ENCODE data around the gene SSBP3. TPM values are rescaled to one million over a fixed set of nuclear protein-coding genes. Genes with fewer than 3 reads are reported as not detected.

Gene SSBP3
- total and polyA plus RNA-seq, 9 donors: 41.2 to 247 (median 156) TPM

DNA sequence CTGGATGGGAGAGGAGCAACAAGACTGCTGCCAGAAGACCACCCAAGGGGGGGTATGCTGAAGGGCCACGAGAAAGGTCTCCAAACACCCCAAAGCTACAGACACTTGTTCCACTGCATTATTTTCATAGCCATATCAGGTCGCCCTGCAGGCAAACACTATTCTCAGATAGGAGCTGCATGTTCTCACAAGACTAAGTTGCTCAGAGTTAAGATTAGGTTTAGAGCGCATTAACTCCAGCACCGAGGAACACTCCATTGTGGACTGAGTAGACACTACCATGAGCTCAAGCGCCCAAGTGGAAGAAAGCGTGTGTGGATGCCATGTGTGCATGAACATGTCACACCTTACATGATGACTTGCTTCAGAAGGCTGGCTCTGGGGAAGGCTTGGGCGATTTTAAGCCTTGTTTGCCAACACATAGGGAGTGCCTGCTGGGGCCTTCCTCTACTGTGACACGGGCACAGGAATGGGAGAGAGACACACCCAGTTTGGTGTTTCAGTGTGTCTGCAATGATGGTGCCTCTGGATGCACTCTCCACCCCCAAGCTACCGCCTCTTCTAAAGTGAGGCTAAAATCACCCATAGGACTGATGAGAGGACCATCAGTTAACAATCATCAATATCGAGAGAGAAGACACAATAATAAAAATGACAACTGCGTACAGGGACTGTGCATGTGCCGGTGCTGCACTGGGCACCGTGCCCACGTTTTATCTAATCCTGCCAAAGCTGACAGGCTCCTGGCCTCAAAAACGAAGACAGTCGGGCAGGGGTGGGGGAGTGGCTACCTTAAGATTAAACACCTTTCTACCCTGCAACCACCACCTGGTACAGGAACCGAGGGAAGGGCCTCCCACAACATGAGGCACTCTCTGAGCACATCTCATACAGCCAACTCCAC is 34.9 kb downstream of the SSBP3 start:
- Histone ChIP-seq H3K4me1 (ENCODE audit: insufficient read depth) (peaks cover 36% of the 10 kb centered on the region), H3K27me3 (no peaks in the 10 kb centered on the region)

DNA sequence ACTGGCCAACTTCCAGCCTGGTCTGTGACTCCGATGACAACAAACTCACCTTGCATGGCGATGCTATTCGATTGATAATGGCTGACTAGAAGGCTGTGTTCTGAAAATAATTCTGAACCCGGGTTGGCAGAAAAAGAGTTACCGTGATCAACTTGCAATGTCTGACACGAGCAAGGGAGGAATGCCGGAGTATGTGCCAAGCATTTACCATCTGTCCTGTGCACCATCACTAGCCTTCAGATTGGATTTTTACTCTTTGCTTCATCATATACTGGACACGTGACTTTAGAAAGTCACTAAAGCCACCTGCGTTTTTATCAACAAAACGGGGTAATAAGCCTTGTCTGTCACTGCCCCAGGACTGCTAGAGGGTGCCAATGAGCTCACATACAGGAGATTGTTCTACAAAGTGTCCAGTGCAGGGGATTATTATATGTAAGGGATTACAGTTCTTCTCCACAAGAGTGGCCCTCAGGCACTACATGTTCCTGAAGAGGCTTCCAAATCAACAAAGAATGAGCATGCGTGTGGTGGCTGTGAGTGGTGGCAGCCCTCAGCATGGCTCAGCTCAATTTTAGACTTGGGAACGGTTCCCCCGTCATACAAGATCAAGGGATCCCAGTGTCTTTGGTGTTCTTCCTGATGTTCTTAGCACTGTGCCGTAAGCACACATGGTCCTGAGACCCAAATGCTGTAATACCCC is 35.8 kb downstream of the SSBP3 start:
- intact Hi-C loops (cut with DNase I): no loop called here
- TF ChIP-seq EP300 (IDR thresholded peaks at IDR 0.05) (no peak), POLR2A (IDR thresholded peaks at IDR 0.05) (no peak)
- TF ChIP-seq, protein P1, sequence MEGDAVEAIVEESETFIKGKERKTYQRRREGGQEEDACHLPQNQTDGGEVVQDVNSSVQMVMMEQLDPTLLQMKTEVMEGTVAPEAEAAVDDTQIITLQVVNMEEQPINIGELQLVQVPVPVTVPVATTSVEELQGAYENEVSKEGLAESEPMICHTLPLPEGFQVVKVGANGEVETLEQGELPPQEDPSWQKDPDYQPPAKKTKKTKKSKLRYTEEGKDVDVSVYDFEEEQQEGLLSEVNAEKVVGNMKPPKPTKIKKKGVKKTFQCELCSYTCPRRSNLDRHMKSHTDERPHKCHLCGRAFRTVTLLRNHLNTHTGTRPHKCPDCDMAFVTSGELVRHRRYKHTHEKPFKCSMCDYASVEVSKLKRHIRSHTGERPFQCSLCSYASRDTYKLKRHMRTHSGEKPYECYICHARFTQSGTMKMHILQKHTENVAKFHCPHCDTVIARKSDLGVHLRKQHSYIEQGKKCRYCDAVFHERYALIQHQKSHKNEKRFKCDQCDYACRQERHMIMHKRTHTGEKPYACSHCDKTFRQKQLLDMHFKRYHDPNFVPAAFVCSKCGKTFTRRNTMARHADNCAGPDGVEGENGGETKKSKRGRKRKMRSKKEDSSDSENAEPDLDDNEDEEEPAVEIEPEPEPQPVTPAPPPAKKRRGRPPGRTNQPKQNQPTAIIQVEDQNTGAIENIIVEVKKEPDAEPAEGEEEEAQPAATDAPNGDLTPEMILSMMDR (IDR thresholded peaks at IDR 0.05): no peak
- H3K27ac ChIP-seq: no peak overlapping the region
- H3K9me3 ChIP-seq: no peaks in the 10 kb centered on the region
- H3K27me3 ChIP-seq: no peaks in the 10 kb centered on the region
- peaks cover 33% of the 10 kb centered on the region for H3K4me1 ChIP-seq (ENCODE audit: insufficient read depth)
- DNase-seq: no peak
- no peaks in the 10 kb centered on the region for H3K36me3 ChIP-seq
- 71 to 76% (median 74%) methylated on average over 14 of the region's 14 CpGs for WGBS, 3 donors
- no peak overlapping the region for H3K4me3 ChIP-seq

More for the DNA sequence above, 34.9 kb downstream of the SSBP3 start:
- intact Hi-C loops (cut with DNase I): no loop called here
- no peak for DNase-seq
- TF ChIP-seq POLR2A (IDR thresholded peaks at IDR 0.05) (no peak), EP300 (IDR thresholded peaks at IDR 0.05) (no peak)
- TF ChIP-seq, protein P1 (IDR thresholded peaks at IDR 0.05): no peak
- H3K4me3 ChIP-seq: no peak overlapping the region
- no peak overlapping the region for H3K27ac ChIP-seq
- H3K36me3 ChIP-seq: no peaks in the 10 kb centered on the region
- 56 to 65% (median 64%) methylated on average over 17 of the region's 17 CpGs for WGBS, 3 donors
- H3K9me3 ChIP-seq: no peaks in the 10 kb centered on the region

DNA sequence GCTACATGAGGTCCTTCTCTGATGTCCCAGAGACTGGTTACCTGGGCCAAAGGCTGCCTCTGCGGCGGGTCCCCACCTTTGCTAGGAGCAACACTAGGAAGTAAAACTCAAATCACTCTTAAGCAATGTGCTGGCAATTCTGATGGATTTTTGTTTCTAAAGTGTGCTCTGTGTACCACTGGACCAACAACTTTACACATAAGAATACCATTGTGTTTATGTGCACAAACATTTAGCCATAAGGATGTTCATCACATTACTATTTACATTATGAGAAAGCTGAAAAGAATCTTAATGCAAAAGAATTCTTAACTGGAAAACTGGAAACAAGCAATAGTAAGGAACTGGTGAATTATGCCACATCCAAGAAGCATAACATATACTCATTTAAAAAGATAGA is 38.6 kb downstream of the SSBP3 start:
- Histone ChIP-seq H3K4me1 (ENCODE audit: insufficient read depth) (peaks cover 36% of the 10 kb centered on the region), H3K27me3 (no peaks in the 10 kb centered on the region), H3K27ac (no peak overlapping the region), H3K9me3 (no peaks in the 10 kb centered on the region), H3K36me3 (no peaks in the 10 kb centered on the region), H3K4me3 (no peak overlapping the region)
- TF ChIP-seq POLR2A (IDR thresholded peaks at IDR 0.05) (no peak), EP300 (IDR thresholded peaks at IDR 0.05) (no peak)
- TF ChIP-seq, protein P1 (IDR thresholded peaks at IDR 0.05): no peak
- WGBS, 3 donors: 89 to 98% (median 93%) methylated on average over 2 of the region's 2 CpGs
- DNase-seq: no peak
- intact Hi-C loops (cut with DNase I): no loop called here

DNA sequence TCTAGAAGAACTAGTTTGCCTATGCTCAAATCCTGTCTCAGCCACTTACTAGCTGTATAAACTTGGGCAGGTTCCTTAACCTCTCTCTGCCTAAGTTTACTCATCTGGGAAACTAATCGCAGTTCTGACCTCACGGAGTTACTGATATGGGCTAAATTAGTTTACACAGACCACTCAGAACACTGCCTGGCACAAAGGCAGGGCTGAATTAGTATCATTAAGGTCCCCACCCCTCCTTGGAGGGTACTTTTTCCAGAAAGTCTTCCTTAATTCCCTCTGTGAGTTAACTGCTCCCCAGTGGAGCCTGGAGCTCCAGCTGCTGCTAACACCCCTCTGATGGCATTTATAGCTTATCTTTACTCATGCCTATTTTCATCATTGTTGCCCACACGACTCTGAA is 40.3 kb downstream of the SSBP3 start:
- intact Hi-C loops (cut with DNase I): no loop called here
- H3K4me1 ChIP-seq (ENCODE audit: insufficient read depth): peaks cover 21% of the 10 kb centered on the region
- H3K27ac ChIP-seq: no peak overlapping the region
- H3K9me3 ChIP-seq: no peaks in the 10 kb centered on the region
- H3K27me3 ChIP-seq: no peaks in the 10 kb centered on the region
- no peaks in the 10 kb centered on the region for H3K36me3 ChIP-seq
- H3K4me3 ChIP-seq: no peak overlapping the region
- DNase-seq: no peak
- TF ChIP-seq POLR2A (IDR thresholded peaks at IDR 0.05) (no peak), EP300 (IDR thresholded peaks at IDR 0.05) (no peak)
- TF ChIP-seq, protein P1 (IDR thresholded peaks at IDR 0.05): no peak
- 48 to 62% (median 53%) methylated on average over 3 of the region's 3 CpGs for WGBS, 3 donors
